ENCODE measurements around the gene P2RX7.

The P2RX7 gene

GRCh38 chr12:121132601-121133481 lies at the start of gene P2RX7:
TSS of gene P2RX7 (plus strand) at chr12:121132876. CDS start at chr12:121132971, 95 bp downstream.
- peak; percentile 45 to 69 for DNase-seq

- no peak for DNase-seq
These were observed 48.4 kb upstream of the P2RX7 start for GRCh38 chr12:121084229-121084628.

GRCh38 chr12:121085069-121085468 lies 47.6 kb upstream of the P2RX7 start:
- no peak for DNase-seq

- no peak for DNase-seq
These were observed 46.9 kb upstream of the P2RX7 start for GRCh38 chr12:121085506-121086353.

- DNase-seq = no peak
These were observed 45.8 kb upstream of the P2RX7 start for GRCh38 chr12:121086781-121087295.

GRCh38 chr12:121087467-121088194 lies 45.0 kb upstream of the P2RX7 start:
- no peak for DNase-seq

GRCh38 chr12:121088195-121088585 lies 44.5 kb upstream of the P2RX7 start:
- DNase-seq = no peak

GRCh38 chr12:121089031-121089812 lies 43.5 kb upstream of the P2RX7 start:
- no peak for DNase-seq

GRCh38 chr12:121089813-121090430 lies 42.8 kb upstream of the P2RX7 start:
- DNase-seq = no peak

GRCh38 chr12:121090586-121091514 lies 41.8 kb upstream of the P2RX7 start:
- no peak for DNase-seq

GRCh38 chr12:121092034-121092433 lies 40.6 kb upstream of the P2RX7 start:
- DNase-seq = no peak

GRCh38 chr12:121093487-121093891 lies 39.2 kb upstream of the P2RX7 start:
- DNase-seq = no peak

GRCh38 chr12:121095544-121096198 lies 37.0 kb upstream of the P2RX7 start:
- DNase-seq = peak; percentile 59 to 63

GRCh38 chr12:121096199-121096798 lies 36.4 kb upstream of the P2RX7 start:
- DNase-seq = no peak

GRCh38 chr12:121099779-121100178 lies 32.9 kb upstream of the P2RX7 start:
- DNase-seq = no peak

GRCh38 chr12:121102307-121102706 lies 30.4 kb upstream of the P2RX7 start:
- no peak for DNase-seq

GRCh38 chr12:121107681-121108080 lies 25.0 kb upstream of the P2RX7 start:
- DNase-seq = no peak

GRCh38 chr12:121108492-121108891 lies 24.2 kb upstream of the P2RX7 start:
- DNase-seq = no peak

- DNase-seq = peak; percentile 43 to 59
These were observed 22.3 kb upstream of the P2RX7 start for GRCh38 chr12:121110211-121110940.

Measured in NCI-H2081 (cell line).